GM12878 (cell line): ENCODE results near the gene UBASH3A. TPM values are rescaled to one million over a fixed set of nuclear protein-coding genes. Genes with fewer than 3 reads are reported as not detected.

Experiments
- ATAC-seq: fragments of 200-7000 bp; cut with Tn5 transposase; 3 replicates; pipeline ENCODE4 v1.9.1; 2020; ENCODE audit warnings: mild to moderate bottlenecking, moderate library complexity
- BruUV-seq: library from RNA; stranded (reverse); fragments of 400-500 nt; replicated peaks from 2 replicates; lab custom pipeline; 2021; lab: Mats Ljungman, UMichigan
- CTCF ChIA-PET: fragments of 300-600 bp; sonication (Branson Sonifier 250); formaldehyde crosslinking; extraction: SDS; loops from one replicate; lab custom pipeline; 2021; ENCODE audit warnings: inconsistent platforms; lab: Yijun Ruan, JAX
- POLR2A ChIA-PET: fragments of 350-600 bp; formaldehyde crosslinking; extraction: SDS; loops from one replicate; lab custom pipeline; 2021; ENCODE audit warnings: inconsistent platforms; lab: Charles Lee
- RAD21 ChIA-PET: fragments of 300-600 bp; sonication (Branson Sonifier 250); formaldehyde crosslinking; loops from one replicate; lab custom pipeline; 2023; ENCODE audit warnings: antibody characterized with exemption; ENCODE audit not compliant: unreplicated experiment; lab: Charles Lee
- SMC1A ChIA-PET: fragments of 300-600 bp; sonication (Branson Sonifier 250); formaldehyde crosslinking; loops from one replicate; lab custom pipeline; 2023; ENCODE audit not compliant: unreplicated experiment, uncharacterized antibody; lab: Charles Lee
- DNase-seq: peaks from one replicate; pipeline ENCODE4 v3.0.0-alpha.2; 2011; ENCODE audit warnings: low read depth, low spot score
- FAIRE-seq: peaks from 3 replicates; lab custom pipeline; 2011; peaks lifted over from hg19 to GRCh38; lab: Jason Lieb, UNC
- H2AFZ ChIP-seq: 2 replicates; pipeline ENCODE4 v1.6.0; 2011; ENCODE audit warnings: low read depth, low read length, control low read depth; ENCODE audit not compliant: control insufficient read depth
- H3K27ac ChIP-seq: 2 replicates; pipeline ENCODE4 v1.5.1; 2011; ENCODE audit warnings: control low read depth; ENCODE audit not compliant: control insufficient read depth, insufficient read depth
- H3K27me3 ChIP-seq, 2 experiments: replicated peaks in 1 of 2; 2 replicates each; pipeline versions ENCODE4 v1.6.0 to v1.6.1; 2011; ENCODE audit warnings: low read length in 1 of 2; ENCODE audit not compliant: control insufficient read depth in 2 of 2, insufficient read depth in 2 of 2
- H3K36me3 ChIP-seq, 2 experiments: 2 replicates each; pipeline ENCODE4 v1.5.1; 2011; ENCODE audit warnings: low read length in 1 of 2; ENCODE audit not compliant: control insufficient read depth in 2 of 2, insufficient read depth in 2 of 2
- H3K4me1 ChIP-seq: 2 replicates; pipeline ENCODE4 v1.6.1; 2011; ENCODE audit warnings: mild to moderate bottlenecking, low read length, moderate library complexity, mixed read lengths; ENCODE audit not compliant: control insufficient read depth, insufficient read depth
- H3K4me2 ChIP-seq: 2 replicates; pipeline ENCODE4 v1.6.0; 2011; ENCODE audit warnings: control low read depth; ENCODE audit not compliant: control insufficient read depth, insufficient read depth
- H3K4me3 ChIP-seq: fragments of 200-600 bp; sonication (generic); 2 replicates; pipeline ENCODE4 v1.5.1; 2016
- H3K79me2 ChIP-seq: 2 replicates; pipeline ENCODE4 v1.6.0; 2011; ENCODE audit warnings: low read length; ENCODE audit not compliant: control insufficient read depth, insufficient read depth
- H3K9ac ChIP-seq: 2 replicates; pipeline ENCODE4 v1.8.0; 2011; ENCODE audit warnings: low read length, control low read depth, mixed read lengths; ENCODE audit not compliant: control insufficient read depth, insufficient read depth
- H3K9me3 ChIP-seq: replicated peaks from 3 replicates; pipeline ENCODE4 v1.5.1; 2011; ENCODE audit warnings: mild to moderate bottlenecking, low read length; ENCODE audit not compliant: control insufficient read depth, insufficient read depth
- H4K20me1 ChIP-seq: 2 replicates; pipeline ENCODE4 v1.6.0; 2011; ENCODE audit not compliant: control insufficient read depth, insufficient read depth
- CHD2 ChIP-seq: IDR thresholded peaks from 2 replicates; pipeline ENCODE4 v1.6.1; 2011; ENCODE audit warnings: low read depth, low read length, improper control_type of control experiment, borderline replicate concordance
- WGBS: methylation state at CpG from one replicate; pipeline ENCODE4 v1.1.6; 2016; ENCODE audit warnings: low lambda C conversion rate; ENCODE audit not compliant: insufficient replicate concordance, insufficient coverage; ENCODE audit errors: missing lambda C conversion rate; 5-methylcytosine and 5-hydroxymethylcytosine counted together
- in situ Hi-C: fragments of 300-500 bp; cut with MboI; formaldehyde crosslinking; loops from 9 replicates; pipeline ENCODE4 v1.14.3; 2018; ENCODE audit warnings: mixed read lengths
- intact Hi-C: fragments of 100-400 bp; cut with micrococcal nuclease; formaldehyde crosslinking; loops from one replicate; pipeline ENCODE4 v1.14.2; 2022; ENCODE audit not compliant: unreplicated experiment
- polyA plus RNA-seq, 11 experiments: library from polyadenylated mRNA; depleted of rRNA in 4 of 11; unstranded in 6 of 11; stranded (reverse) in 5 of 11; fragments of >200 nt; fragmentation: Nextera tagmentation in 4 of 11; fragmentation: Illumina TruSeq in 1 of 11; extraction: Ambion mirVana in 4 of 11; extraction: Trizol in 1 of 11; gene quantifications; 1 replicate in 1 of 11; 2 replicates in 10 of 11; pipeline versions ENCODE4 v1.2.1 to v1.2.3, GENCODE V29; 2011 to 2016; ENCODE audit warnings: inconsistent platforms in 2 of 11, missing spikeins in 2 of 11, low read depth in 1 of 11
- total RNA-seq, 4 experiments: library from RNA; depleted of rRNA in 3 of 4; stranded (reverse); fragments of >200 nt in 3 of 4; fragmentation: Illumina TruSeq in 1 of 4; extraction: Trizol in 1 of 4; gene quantifications; 2 replicates each; pipeline versions ENCODE4 v1.2.1 to v1.2.3, GENCODE V29; 2013 to 2021
- TF ChIP-seq, protein P1 (sequence below): fragments of 450-650 bp; IDR thresholded peaks from 2 replicates; pipeline ENCODE4 v1.6.1; 2017; ENCODE audit warnings: mild to moderate bottlenecking, low read depth, inconsistent platforms; ENCODE audit not compliant: poor library complexity, severe bottlenecking

UBASH3A gene
- total and polyA plus RNA-seq, 10 of the 15 experiments (the other 5 are each of a cell fraction or from before 2014, with no cell fraction given) = 0.04 to 0.39 (median 0.23) TPM; not detected in 1

DNA sequence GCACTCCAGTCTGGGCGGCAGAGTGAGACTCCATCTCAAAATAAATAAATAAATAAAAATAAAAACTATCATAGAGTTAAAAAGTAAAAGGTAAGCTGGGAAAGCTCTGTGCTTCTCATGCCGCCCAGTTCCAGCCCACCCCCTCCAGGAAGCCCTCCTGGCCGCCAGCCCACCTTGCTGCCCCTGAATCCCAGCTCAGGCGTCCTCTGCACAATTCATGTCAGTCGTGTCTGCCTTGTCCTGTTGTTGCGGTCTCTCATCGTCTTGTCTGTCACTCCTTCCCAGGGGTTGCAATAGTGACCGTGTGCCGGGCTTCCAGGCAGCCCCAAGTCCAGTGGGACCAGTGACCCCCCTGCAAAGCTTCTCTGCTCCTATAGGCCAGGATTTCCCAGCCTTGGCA, 48.2 kb downstream of the UBASH3A start:
- peaks cover 11% of the 10 kb centered on the region for H3K4me1 ChIP-seq
- H2AFZ ChIP-seq = no peak overlapping the region
- BruUV-seq = no TSS peak
- H3K9me3 ChIP-seq = no peaks in the 10 kb centered on the region
- DNase-seq (no peak), ATAC-seq (no peak), FAIRE-seq (no peak)
- no peak overlapping the region for H3K27ac ChIP-seq
- no peaks in the 10 kb centered on the region for H3K79me2 ChIP-seq
- SMC1A ChIA-PET = interaction anchor here (1.0 to 2.6 kb wide), 6 partner anchors 10 to 307 kb away, joined by 3 to 14 read pairs (median 6); no protein-coding TSS in a partner anchor
- no peaks in the 10 kb centered on the region for H3K27me3 ChIP-seq
- intact Hi-C loops (no loop called here), in situ Hi-C loops (loop anchor here (5.0 kb wide), 1 partner anchor 305 kb away; no protein-coding TSS in a partner anchor)
- H3K4me3 ChIP-seq = no peak overlapping the region
- RAD21 ChIA-PET = interaction anchor here (1.0 to 5.1 kb wide), 4 partner anchors 11 to 193 kb away, joined by 4 to 41 read pairs (median 6); no protein-coding TSS in a partner anchor
- no peaks in the 10 kb centered on the region for H3K36me3 ChIP-seq
- no peak overlapping the region for H3K9ac ChIP-seq
- H3K4me2 ChIP-seq = no peak overlapping the region
- H4K20me1 ChIP-seq = no peaks in the 10 kb centered on the region
- TF ChIP-seq, protein P1, sequence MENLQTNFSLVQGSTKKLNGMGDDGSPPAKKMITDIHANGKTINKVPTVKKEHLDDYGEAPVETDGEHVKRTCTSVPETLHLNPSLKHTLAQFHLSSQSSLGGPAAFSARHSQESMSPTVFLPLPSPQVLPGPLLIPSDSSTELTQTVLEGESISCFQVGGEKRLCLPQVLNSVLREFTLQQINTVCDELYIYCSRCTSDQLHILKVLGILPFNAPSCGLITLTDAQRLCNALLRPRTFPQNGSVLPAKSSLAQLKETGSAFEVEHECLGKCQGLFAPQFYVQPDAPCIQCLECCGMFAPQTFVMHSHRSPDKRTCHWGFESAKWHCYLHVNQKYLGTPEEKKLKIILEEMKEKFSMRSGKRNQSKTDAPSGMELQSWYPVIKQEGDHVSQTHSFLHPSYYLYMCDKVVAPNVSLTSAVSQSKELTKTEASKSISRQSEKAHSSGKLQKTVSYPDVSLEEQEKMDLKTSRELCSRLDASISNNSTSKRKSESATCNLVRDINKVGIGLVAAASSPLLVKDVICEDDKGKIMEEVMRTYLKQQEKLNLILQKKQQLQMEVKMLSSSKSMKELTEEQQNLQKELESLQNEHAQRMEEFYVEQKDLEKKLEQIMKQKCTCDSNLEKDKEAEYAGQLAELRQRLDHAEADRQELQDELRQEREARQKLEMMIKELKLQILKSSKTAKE = no peak
- TF ChIP-seq CHD2 = no peak
- WGBS = 82% methylated on average over 9 of the region's 9 CpGs
- CTCF ChIA-PET = interaction anchor here (0.6 to 9.7 kb wide), 6 partner anchors 10 to 307 kb away, joined by 3 to 117 read pairs (median 3); no protein-coding TSS in a partner anchor
- POLR2A ChIA-PET = no interaction called here
